ENCODE data around the gene TSKU. TPM values are rescaled to one million over a fixed set of nuclear protein-coding genes. Genes with fewer than 3 reads are reported as not detected.
A peak's percentile ranks its signal among the peaks of the same experiment; 100 is the strongest.

TSKU gene
- total RNA-seq, 1 donor from 2014 or later: 57.9 TPM

DNA sequence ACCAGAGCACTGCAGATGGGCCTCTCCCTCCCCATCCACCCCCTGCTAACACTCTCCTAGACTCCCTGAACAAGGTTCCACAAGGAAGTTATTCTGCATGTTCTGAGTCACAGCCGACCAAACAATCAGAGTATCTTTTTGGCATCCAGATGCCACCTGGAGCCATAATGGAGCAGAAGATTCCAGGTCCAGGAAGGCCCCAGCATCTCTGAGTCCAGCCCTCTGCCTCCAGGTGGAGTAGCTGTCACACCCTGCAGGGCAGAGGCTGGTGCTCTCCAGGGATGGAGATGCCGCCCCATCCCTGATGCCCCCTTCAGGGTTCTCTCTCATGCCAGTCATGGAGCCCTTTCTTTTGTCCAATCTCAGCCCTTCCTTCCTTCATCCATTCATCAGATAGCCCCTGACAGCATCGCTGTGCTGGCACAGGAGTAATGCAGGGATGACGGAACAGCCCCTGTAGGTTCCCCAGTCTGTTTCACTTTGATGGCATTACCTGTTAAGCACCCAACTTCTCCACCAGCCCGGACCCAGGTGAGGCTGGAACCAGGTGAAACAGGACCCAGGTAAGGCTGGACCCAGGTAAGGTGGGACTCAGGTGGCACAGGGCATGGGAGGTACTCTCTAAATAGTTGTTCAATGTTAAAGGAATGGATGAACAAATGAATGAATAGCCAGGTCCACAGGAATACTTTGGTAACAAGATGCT lies 20.1 kb upstream of the TSKU start:
- no peak overlapping the region for H3K27ac Mint-ChIP-seq (ENCODE audit: unreplicated experiment)
- H3K4me2 ChIP-seq (ENCODE audit: low read length): peak overlapping the region; percentile 64
- no peak overlapping the region for H3K27ac ChIP-seq (ENCODE audit: low read depth, low read length)
- H2AFZ ChIP-seq (ENCODE audit: low read depth, low read length): no peak overlapping the region
- H3K9ac ChIP-seq (ENCODE audit: low read length): peak overlapping the region; percentile 37
- peaks cover 3% of the 10 kb centered on the region for H3K36me3 Mint-ChIP-seq (ENCODE audit: low read depth, unreplicated experiment)
- H3K4me3 ChIP-seq (ENCODE audit: insufficient read depth, low read depth, low read length): no peak overlapping the region
- TF ChIP-seq, protein P1, sequence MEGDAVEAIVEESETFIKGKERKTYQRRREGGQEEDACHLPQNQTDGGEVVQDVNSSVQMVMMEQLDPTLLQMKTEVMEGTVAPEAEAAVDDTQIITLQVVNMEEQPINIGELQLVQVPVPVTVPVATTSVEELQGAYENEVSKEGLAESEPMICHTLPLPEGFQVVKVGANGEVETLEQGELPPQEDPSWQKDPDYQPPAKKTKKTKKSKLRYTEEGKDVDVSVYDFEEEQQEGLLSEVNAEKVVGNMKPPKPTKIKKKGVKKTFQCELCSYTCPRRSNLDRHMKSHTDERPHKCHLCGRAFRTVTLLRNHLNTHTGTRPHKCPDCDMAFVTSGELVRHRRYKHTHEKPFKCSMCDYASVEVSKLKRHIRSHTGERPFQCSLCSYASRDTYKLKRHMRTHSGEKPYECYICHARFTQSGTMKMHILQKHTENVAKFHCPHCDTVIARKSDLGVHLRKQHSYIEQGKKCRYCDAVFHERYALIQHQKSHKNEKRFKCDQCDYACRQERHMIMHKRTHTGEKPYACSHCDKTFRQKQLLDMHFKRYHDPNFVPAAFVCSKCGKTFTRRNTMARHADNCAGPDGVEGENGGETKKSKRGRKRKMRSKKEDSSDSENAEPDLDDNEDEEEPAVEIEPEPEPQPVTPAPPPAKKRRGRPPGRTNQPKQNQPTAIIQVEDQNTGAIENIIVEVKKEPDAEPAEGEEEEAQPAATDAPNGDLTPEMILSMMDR (IDR thresholded peaks at IDR 0.05; ENCODE audit: insufficient read depth, low read depth, low read length): no peak
- TF ChIP-seq EZH2 (IDR thresholded peaks at IDR 0.05; ENCODE audit: insufficient read depth, low read length): no peak
- peak overlapping the region; percentile 66 for H3K4me3 Mint-ChIP-seq (ENCODE audit: unreplicated experiment)
- no peak for FAIRE-seq
- no peaks in the 10 kb centered on the region for H4K20me1 ChIP-seq (ENCODE audit: insufficient read depth, low read length)
- H3K27me3 Mint-ChIP-seq (ENCODE audit: low read depth, unreplicated experiment): peaks cover 37% of the 10 kb centered on the region
- H3K4me1 ChIP-seq (ENCODE audit: insufficient read depth, low read length): peaks cover 29% of the 10 kb centered on the region
- H3K9me3 Mint-ChIP-seq (ENCODE audit: unreplicated experiment): peaks cover 2% of the 10 kb centered on the region
- H3K79me2 ChIP-seq (ENCODE audit: insufficient read depth, low read length): no peaks in the 10 kb centered on the region
- H3K36me3 ChIP-seq (ENCODE audit: insufficient read depth, low read length): no peaks in the 10 kb centered on the region
- peaks cover 3% of the 10 kb centered on the region for H3K27me3 ChIP-seq (ENCODE audit: insufficient read depth, low read length)
- peaks cover 38% of the 10 kb centered on the region for H3K4me1 Mint-ChIP-seq (ENCODE audit: low read depth, unreplicated experiment)
- H3K9me3 ChIP-seq (ENCODE audit: insufficient read depth, low read depth, low read length): no peaks in the 10 kb centered on the region
- no peak for DNase-seq (ENCODE audit: low read depth)

DNA sequence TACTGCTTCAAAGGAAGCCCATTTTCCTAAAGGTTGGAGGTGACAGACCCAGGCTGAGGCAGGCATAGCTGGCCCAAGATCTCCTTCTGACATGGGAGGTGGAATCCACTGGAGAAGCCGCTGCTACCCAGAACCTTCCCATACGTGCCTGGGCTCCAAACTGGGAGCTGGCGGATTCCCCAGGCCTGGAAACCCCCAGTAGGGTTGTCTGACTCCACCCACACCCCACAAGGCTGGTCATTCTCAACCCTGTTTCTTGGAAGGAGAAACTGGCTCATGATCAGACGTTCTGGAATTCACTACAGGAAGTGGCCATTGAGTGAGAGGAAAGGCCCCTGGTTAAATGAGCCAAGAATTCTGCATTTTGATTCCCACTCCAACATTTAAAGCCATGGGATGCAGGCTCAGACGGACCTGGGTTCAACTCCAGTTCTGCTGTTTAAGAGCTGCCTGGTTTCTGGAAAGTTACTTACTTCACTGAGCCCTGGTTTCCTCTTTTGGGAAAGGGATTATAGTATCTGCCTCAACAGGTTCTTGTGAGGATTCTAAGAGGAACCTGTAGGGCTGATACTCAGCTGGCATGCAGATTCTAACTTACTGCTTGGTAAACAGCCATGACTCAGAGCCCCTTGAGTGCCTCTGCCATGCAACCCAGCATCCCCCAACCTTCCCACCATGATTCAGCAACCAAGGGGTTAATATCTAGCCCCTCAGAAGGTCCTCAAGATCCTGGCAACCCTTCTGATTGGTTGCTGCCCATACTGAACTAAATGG lies 19.4 kb upstream of the TSKU start:
- no peaks in the 10 kb centered on the region for H3K9me3 ChIP-seq (ENCODE audit: insufficient read depth, low read depth, low read length)
- H3K27me3 ChIP-seq (ENCODE audit: insufficient read depth, low read length): no peaks in the 10 kb centered on the region
- DNase-seq (ENCODE audit: low read depth): peak; percentile 94
- peaks cover 42% of the 10 kb centered on the region for H3K4me1 Mint-ChIP-seq (ENCODE audit: low read depth, unreplicated experiment)
- H3K36me3 Mint-ChIP-seq (ENCODE audit: low read depth, unreplicated experiment): peaks cover 3% of the 10 kb centered on the region
- peak; percentile 47 for FAIRE-seq
- H3K9me3 Mint-ChIP-seq (ENCODE audit: unreplicated experiment): peaks cover 2% of the 10 kb centered on the region
- peaks cover 30% of the 10 kb centered on the region for H3K27me3 Mint-ChIP-seq (ENCODE audit: low read depth, unreplicated experiment)
- peak overlapping the region; percentile 66 for H3K4me3 Mint-ChIP-seq (ENCODE audit: unreplicated experiment)
- H3K27ac ChIP-seq (ENCODE audit: low read depth, low read length): peak overlapping the region; percentile 35
- H3K4me2 ChIP-seq (ENCODE audit: low read length): peak overlapping the region; percentile 64
- peak overlapping the region; percentile 37 for H3K9ac ChIP-seq (ENCODE audit: low read length)
- H3K4me3 ChIP-seq (ENCODE audit: insufficient read depth, low read depth, low read length): no peak overlapping the region
- no peaks in the 10 kb centered on the region for H3K79me2 ChIP-seq (ENCODE audit: insufficient read depth, low read length)
- no peaks in the 10 kb centered on the region for H4K20me1 ChIP-seq (ENCODE audit: insufficient read depth, low read length)
- peaks cover 36% of the 10 kb centered on the region for H3K4me1 ChIP-seq (ENCODE audit: insufficient read depth, low read length)
- no peaks in the 10 kb centered on the region for H3K36me3 ChIP-seq (ENCODE audit: insufficient read depth, low read length)
- no peak overlapping the region for H2AFZ ChIP-seq (ENCODE audit: low read depth, low read length)
- TF ChIP-seq EZH2 (IDR thresholded peaks at IDR 0.05; ENCODE audit: insufficient read depth, low read length): no peak
- TF ChIP-seq, protein P1 (IDR thresholded peaks at IDR 0.05; ENCODE audit: insufficient read depth, low read depth, low read length): no peak
- H3K27ac Mint-ChIP-seq (ENCODE audit: unreplicated experiment): peak overlapping the region; percentile 69
